Measurements from ENCODE around the gene UBA3. TPM values are rescaled to one million over a fixed set of nuclear protein-coding genes. Genes with fewer than 3 reads are reported as not detected.

The UBA3 gene
- total RNA-seq, 2 donors from 2014 or later = 57.4 to 59.0 TPM

DNA sequence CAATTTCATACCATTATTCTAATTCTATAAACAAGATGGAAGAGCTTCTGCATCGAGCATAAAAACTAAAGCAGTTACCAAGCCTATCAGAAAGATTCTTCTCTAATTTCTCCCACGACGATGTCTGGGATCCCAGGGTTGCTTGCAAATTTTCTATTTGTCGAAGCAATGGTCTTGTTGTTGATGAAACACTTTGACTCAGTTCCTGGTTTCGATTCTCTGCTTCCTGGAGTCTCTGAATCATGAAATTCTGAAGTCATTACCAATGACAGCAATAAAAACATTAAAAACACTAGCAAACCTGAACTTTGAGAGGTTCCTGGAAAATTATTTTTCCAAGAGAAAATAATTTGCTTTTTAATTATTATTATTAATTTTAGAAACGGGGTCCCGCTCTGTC lies 46.7 kb downstream of the UBA3 start:
- no peak overlapping the region for H3K4me3 ChIP-seq
- no peaks in the 10 kb centered on the region for H3K27me3 ChIP-seq
- TF ChIP-seq, protein P1, sequence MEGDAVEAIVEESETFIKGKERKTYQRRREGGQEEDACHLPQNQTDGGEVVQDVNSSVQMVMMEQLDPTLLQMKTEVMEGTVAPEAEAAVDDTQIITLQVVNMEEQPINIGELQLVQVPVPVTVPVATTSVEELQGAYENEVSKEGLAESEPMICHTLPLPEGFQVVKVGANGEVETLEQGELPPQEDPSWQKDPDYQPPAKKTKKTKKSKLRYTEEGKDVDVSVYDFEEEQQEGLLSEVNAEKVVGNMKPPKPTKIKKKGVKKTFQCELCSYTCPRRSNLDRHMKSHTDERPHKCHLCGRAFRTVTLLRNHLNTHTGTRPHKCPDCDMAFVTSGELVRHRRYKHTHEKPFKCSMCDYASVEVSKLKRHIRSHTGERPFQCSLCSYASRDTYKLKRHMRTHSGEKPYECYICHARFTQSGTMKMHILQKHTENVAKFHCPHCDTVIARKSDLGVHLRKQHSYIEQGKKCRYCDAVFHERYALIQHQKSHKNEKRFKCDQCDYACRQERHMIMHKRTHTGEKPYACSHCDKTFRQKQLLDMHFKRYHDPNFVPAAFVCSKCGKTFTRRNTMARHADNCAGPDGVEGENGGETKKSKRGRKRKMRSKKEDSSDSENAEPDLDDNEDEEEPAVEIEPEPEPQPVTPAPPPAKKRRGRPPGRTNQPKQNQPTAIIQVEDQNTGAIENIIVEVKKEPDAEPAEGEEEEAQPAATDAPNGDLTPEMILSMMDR (IDR thresholded peaks at IDR 0.05) = no peak
- H3K4me1 ChIP-seq = no peaks in the 10 kb centered on the region
- peaks cover 22% of the 10 kb centered on the region for H3K36me3 ChIP-seq
- no peak overlapping the region for H3K9ac ChIP-seq (ENCODE audit: low read depth in 2 of 2, low read length in 2 of 2)
- intact Hi-C loops (cut with DNase I) = no loop called here
- H3K27ac ChIP-seq = no peak overlapping the region
- DNase-seq = no peak
- no peaks in the 10 kb centered on the region for H3K9me3 ChIP-seq

DNA sequence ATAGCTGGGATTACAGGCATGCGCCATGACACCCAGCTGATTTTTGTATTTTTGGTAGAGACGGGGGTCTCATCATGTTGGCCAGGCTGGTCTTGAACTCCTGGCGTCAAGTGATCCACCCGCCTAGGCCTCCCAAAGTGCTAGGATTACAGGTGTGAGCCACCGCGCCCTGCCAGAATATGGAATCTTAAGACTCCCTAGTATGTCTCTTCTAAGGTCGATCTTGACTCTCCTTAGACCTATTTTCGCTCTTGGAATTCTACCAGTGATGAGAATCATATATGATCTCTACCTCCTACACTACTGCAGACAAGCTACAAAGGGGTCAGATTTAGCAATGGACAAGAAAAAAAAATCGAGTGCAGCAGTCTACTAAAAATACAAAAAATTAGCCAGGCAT lies 47.4 kb downstream of the UBA3 start:
- Histone ChIP-seq H3K9ac (ENCODE audit: low read depth in 2 of 2, low read length in 2 of 2) (no peak overlapping the region), H3K27me3 (no peaks in the 10 kb centered on the region), H3K9me3 (no peaks in the 10 kb centered on the region), H3K36me3 (peaks cover 22% of the 10 kb centered on the region), H3K4me3 (no peak overlapping the region), H3K27ac (no peak overlapping the region), H3K4me1 (no peaks in the 10 kb centered on the region)
- TF ChIP-seq, protein P1 (IDR thresholded peaks at IDR 0.05) = no peak
- DNase-seq = no peak
- intact Hi-C loops (cut with DNase I) = no loop called here

DNA sequence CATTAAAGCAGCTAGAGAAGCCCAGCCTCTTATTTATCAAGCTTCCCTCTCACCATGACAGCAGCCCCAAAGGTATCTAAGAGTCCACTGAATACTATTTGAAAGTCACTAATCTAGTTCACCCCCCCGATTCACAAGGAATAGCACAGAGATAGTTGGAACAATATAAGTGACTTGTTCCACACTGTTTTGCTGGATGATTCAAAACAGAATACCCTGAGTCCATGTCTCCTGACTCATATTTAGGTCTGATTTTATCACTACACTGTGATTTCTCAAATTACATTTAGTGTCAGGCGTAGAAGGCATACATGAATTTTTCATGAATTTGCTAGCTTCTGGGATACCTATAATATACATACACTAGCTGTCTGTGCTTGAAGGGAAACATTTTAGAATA lies 48.0 kb downstream of the UBA3 start:
- H3K36me3 ChIP-seq = peaks cover 22% of the 10 kb centered on the region

DNA sequence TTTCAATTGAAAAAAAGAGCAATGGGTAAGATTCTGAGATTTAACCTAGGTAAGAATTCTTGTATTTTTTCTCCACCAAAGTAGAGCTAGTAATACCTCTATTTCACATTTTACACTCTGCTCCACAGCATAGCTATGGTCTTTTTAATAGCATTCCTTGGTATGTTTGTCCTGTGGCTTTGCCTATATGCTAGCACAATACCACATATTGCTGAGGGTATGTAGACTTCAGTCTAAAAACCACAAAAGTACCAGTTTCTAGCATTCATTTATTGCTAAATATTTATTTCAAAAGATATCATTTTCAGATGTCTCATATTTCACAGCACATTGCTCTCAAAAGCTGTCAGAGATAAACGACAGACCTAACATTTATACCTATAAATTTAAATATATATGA lies 48.5 kb downstream of the UBA3 start:
- peaks cover 22% of the 10 kb centered on the region for H3K36me3 ChIP-seq
- intact Hi-C loops (cut with DNase I) = no loop called here
- TF ChIP-seq, protein P1 (IDR thresholded peaks at IDR 0.05) = no peak

More for the DNA sequence above, 48.0 kb downstream of the UBA3 start:
- no peak for DNase-seq
- Histone ChIP-seq H3K4me3 (no peak overlapping the region), H3K27me3 (no peaks in the 10 kb centered on the region), H3K9ac (ENCODE audit: low read depth in 2 of 2, low read length in 2 of 2) (no peak overlapping the region), H3K9me3 (no peaks in the 10 kb centered on the region), H3K27ac (no peak overlapping the region), H3K4me1 (no peaks in the 10 kb centered on the region)
- intact Hi-C loops (cut with DNase I) = no loop called here
- TF ChIP-seq, protein P1 (IDR thresholded peaks at IDR 0.05) = no peak

DNA sequence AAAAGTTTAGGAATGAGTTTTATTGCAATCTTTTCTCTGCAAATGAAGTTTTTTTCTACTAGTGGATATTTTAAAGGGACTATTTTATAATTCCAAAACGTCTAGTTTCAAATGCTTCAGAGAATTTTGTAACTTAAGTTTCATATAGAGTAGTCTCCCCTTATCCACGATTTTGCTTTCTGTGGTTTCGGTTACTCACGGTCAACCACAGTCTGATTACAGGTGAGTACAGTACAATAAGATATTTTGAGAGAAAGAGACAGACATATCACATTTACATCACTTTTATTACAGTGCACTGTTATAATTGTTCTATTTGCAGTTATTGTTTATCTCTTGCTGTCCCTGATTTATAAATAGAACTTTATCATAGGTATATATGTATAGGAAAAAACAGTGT lies 59.3 kb downstream of the UBA3 start:
- no peak for DNase-seq
- Histone ChIP-seq H3K9me3 (no peaks in the 10 kb centered on the region), H3K4me3 (no peak overlapping the region), H3K36me3 (no peaks in the 10 kb centered on the region), H3K27ac (no peak overlapping the region), H3K9ac (ENCODE audit: low read depth in 2 of 2, low read length in 2 of 2) (no peak overlapping the region), H3K27me3 (no peaks in the 10 kb centered on the region), H3K4me1 (no peaks in the 10 kb centered on the region)
- TF ChIP-seq, protein P1 (IDR thresholded peaks at IDR 0.05) = no peak
- intact Hi-C loops (cut with DNase I) = no loop called here

More for the DNA sequence above, 48.5 kb downstream of the UBA3 start:
- no peaks in the 10 kb centered on the region for H3K4me1 ChIP-seq
- DNase-seq = no peak
- no peak overlapping the region for H3K27ac ChIP-seq
- H3K27me3 ChIP-seq = no peaks in the 10 kb centered on the region
- H3K9me3 ChIP-seq = no peaks in the 10 kb centered on the region
- H3K4me3 ChIP-seq = no peak overlapping the region
- H3K9ac ChIP-seq (ENCODE audit: low read depth in 2 of 2, low read length in 2 of 2) = no peak overlapping the region

DNA sequence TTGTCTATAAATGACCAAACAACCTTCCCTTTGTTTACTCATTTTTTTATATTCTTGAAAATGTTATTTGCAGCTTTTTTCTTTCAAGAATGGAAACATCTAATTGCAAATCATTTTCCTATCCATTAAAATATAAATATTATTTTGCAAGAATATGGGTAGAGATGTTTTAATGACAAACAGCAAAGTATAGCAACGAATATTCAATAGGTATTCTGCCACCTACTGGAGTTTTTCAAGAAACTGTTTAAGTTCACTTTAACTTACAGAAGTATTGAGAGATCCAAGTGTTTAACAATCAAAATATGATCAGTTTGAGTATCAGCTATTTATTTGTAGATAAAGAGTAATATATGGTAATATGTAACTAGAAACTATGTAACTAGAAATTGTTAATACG lies 59.7 kb downstream of the UBA3 start:
- Histone ChIP-seq H3K36me3 (no peaks in the 10 kb centered on the region), H3K9ac (ENCODE audit: low read depth in 2 of 2, low read length in 2 of 2) (no peak overlapping the region), H3K27me3 (no peaks in the 10 kb centered on the region), H3K4me3 (no peak overlapping the region), H3K9me3 (no peaks in the 10 kb centered on the region), H3K27ac (no peak overlapping the region), H3K4me1 (no peaks in the 10 kb centered on the region)
- DNase-seq = no peak
- TF ChIP-seq, protein P1 (IDR thresholded peaks at IDR 0.05) = no peak
- intact Hi-C loops (cut with DNase I) = no loop called here
